ENCODE measurements around the gene COL13A1. TPM values are rescaled to one million over a fixed set of nuclear protein-coding genes. Genes with fewer than 3 reads are reported as not detected.

COL13A1 gene
- total and polyA plus RNA-seq, 2 of the 8 experiments (the other 6 are each of a cell fraction or from before 2014, with no cell fraction given) = 2.6 to 5.2 TPM

DNA sequence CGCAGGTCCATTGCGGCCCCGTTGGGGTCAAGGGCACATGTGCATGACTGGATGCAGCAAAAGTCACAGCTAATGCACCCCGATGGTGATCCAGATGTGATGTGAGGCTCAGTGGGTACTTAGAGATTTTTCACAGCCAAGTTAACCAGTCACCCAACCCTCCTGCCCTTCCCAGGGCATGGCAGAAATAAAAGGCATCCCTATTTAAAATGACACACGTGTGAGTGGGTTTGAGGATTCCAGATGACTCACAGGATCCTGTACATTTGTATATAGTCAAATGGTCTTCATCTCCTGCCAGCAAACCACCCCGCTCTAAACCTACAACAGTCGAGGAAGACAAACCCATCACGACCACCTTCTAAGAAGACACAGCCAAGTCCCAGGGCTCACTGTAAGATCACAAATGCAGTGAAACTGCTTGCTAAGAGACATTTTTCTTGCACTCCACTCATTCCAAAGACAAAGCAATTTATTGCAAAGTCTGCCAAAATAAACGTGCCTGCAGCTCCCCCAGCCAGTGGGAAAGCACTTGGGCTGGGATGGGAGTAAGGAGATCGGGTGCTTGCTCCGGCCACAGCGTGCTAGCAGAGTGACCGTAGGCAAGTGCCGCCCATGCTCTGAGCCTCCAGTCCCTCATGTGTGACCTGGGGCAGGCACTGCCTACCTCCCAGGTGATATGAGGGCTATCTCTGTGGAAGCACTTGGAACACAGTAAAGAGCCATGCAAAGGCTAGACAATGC is 164.4 kb downstream of the COL13A1 start (continued):
- TF ChIP-seq, protein P1, sequence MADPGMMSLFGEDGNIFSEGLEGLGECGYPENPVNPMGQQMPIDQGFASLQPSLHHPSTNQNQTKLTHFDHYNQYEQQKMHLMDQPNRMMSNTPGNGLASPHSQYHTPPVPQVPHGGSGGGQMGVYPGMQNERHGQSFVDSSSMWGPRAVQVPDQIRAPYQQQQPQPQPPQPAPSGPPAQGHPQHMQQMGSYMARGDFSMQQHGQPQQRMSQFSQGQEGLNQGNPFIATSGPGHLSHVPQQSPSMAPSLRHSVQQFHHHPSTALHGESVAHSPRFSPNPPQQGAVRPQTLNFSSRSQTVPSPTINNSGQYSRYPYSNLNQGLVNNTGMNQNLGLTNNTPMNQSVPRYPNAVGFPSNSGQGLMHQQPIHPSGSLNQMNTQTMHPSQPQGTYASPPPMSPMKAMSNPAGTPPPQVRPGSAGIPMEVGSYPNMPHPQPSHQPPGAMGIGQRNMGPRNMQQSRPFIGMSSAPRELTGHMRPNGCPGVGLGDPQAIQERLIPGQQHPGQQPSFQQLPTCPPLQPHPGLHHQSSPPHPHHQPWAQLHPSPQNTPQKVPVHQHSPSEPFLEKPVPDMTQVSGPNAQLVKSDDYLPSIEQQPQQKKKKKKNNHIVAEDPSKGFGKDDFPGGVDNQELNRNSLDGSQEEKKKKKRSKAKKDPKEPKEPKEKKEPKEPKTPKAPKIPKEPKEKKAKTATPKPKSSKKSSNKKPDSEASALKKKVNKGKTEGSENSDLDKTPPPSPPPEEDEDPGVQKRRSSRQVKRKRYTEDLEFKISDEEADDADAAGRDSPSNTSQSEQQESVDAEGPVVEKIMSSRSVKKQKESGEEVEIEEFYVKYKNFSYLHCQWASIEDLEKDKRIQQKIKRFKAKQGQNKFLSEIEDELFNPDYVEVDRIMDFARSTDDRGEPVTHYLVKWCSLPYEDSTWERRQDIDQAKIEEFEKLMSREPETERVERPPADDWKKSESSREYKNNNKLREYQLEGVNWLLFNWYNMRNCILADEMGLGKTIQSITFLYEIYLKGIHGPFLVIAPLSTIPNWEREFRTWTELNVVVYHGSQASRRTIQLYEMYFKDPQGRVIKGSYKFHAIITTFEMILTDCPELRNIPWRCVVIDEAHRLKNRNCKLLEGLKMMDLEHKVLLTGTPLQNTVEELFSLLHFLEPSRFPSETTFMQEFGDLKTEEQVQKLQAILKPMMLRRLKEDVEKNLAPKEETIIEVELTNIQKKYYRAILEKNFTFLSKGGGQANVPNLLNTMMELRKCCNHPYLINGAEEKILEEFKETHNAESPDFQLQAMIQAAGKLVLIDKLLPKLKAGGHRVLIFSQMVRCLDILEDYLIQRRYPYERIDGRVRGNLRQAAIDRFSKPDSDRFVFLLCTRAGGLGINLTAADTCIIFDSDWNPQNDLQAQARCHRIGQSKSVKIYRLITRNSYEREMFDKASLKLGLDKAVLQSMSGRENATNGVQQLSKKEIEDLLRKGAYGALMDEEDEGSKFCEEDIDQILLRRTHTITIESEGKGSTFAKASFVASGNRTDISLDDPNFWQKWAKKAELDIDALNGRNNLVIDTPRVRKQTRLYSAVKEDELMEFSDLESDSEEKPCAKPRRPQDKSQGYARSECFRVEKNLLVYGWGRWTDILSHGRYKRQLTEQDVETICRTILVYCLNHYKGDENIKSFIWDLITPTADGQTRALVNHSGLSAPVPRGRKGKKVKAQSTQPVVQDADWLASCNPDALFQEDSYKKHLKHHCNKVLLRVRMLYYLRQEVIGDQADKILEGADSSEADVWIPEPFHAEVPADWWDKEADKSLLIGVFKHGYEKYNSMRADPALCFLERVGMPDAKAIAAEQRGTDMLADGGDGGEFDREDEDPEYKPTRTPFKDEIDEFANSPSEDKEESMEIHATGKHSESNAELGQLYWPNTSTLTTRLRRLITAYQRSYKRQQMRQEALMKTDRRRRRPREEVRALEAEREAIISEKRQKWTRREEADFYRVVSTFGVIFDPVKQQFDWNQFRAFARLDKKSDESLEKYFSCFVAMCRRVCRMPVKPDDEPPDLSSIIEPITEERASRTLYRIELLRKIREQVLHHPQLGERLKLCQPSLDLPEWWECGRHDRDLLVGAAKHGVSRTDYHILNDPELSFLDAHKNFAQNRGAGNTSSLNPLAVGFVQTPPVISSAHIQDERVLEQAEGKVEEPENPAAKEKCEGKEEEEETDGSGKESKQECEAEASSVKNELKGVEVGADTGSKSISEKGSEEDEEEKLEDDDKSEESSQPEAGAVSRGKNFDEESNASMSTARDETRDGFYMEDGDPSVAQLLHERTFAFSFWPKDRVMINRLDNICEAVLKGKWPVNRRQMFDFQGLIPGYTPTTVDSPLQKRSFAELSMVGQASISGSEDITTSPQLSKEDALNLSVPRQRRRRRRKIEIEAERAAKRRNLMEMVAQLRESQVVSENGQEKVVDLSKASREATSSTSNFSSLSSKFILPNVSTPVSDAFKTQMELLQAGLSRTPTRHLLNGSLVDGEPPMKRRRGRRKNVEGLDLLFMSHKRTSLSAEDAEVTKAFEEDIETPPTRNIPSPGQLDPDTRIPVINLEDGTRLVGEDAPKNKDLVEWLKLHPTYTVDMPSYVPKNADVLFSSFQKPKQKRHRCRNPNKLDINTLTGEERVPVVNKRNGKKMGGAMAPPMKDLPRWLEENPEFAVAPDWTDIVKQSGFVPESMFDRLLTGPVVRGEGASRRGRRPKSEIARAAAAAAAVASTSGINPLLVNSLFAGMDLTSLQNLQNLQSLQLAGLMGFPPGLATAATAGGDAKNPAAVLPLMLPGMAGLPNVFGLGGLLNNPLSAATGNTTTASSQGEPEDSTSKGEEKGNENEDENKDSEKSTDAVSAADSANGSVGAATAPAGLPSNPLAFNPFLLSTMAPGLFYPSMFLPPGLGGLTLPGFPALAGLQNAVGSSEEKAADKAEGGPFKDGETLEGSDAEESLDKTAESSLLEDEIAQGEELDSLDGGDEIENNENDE (IDR thresholded peaks at IDR 0.05; ENCODE audit: insufficient replicate concordance, low read length) = no peak
- TF ChIP-seq KDM1A (IDR thresholded peaks at IDR 0.05; ENCODE audit: borderline replicate concordance, low read length) (no peak), CREB1 (IDR thresholded peaks at IDR 0.05) (no peak), SP1 (IDR thresholded peaks at IDR 0.05; ENCODE audit: low read depth, low read length) (no peak), HDAC6 (IDR thresholded peaks at IDR 0.05; ENCODE audit: low read depth, low read length) (no peak)

Measured in H1 (cell line).